Keratinocyte (primary cell): ENCODE results near the gene PRDX1. TPM values are rescaled to one million over a fixed set of nuclear protein-coding genes. Genes with fewer than 3 reads are reported as not detected.

Source experiments
- DNase-seq: peaks from one replicate; pipeline ENCODE4 v3.0.0-alpha.2; 2011; ENCODE audit warnings: low read depth, missing footprints, low spot score
- FAIRE-seq: peaks from 2 replicates; lab custom pipeline; 2011; peaks lifted over from hg19 to GRCh38; lab: Jason Lieb, UNC
- H2AFZ ChIP-seq: 2 replicates; pipeline ENCODE4 v1.6.0; 2012; ENCODE audit warnings: low read length, control low read depth, inconsistent platforms; ENCODE audit not compliant: control insufficient read depth
- H3K27ac ChIP-seq: 2 replicates; pipeline ENCODE4 v1.5.1; 2011; ENCODE audit warnings: low read length; ENCODE audit not compliant: control insufficient read depth, insufficient read depth
- H3K27me3 ChIP-seq: 3 replicates; pipeline ENCODE4 v1.6.0; 2011; ENCODE audit warnings: low read length; ENCODE audit not compliant: control insufficient read depth, insufficient read depth; ENCODE audit errors: extremely low read depth
- H3K36me3 ChIP-seq, 2 experiments: 2 replicates in 1 of 2; 3 replicates in 1 of 2; pipeline ENCODE4 v1.5.1; 2011; ENCODE audit warnings: low read length in 2 of 2, mild to moderate bottlenecking in 1 of 2; ENCODE audit not compliant: control insufficient read depth in 2 of 2, insufficient read depth in 2 of 2; ENCODE audit errors: extremely low read depth in 1 of 2
- H3K4me1 ChIP-seq: 3 replicates; pipeline ENCODE4 v1.5.1; 2011; ENCODE audit warnings: low read length; ENCODE audit not compliant: control insufficient read depth, insufficient read depth; ENCODE audit errors: extremely low read depth
- H3K4me2 ChIP-seq: 3 replicates; pipeline ENCODE4 v1.6.0; 2011; ENCODE audit warnings: low read depth, low read length; ENCODE audit not compliant: control insufficient read depth, insufficient read depth; ENCODE audit errors: extremely low read depth
- H3K4me3 ChIP-seq, 3 experiments: fragments of 200-600 bp in 1 of 3; sonication (generic) in 1 of 3; 2 replicates in 2 of 3; 3 replicates in 1 of 3; pipeline ENCODE4 v1.5.1; 2011 to 2016; ENCODE audit warnings: low read length in 3 of 3, mild to moderate bottlenecking in 3 of 3, control low read depth in 2 of 3, inconsistent platforms in 1 of 3, low read depth in 1 of 3, mixed read lengths in 1 of 3, mixed run types in 1 of 3, moderate library complexity in 1 of 3; ENCODE audit not compliant: control insufficient read depth in 2 of 3, insufficient read depth in 2 of 3; ENCODE audit errors: extremely low read depth in 1 of 3
- H3K79me2 ChIP-seq: 2 replicates; pipeline ENCODE4 v1.6.0; 2012; ENCODE audit warnings: low read length; ENCODE audit not compliant: control insufficient read depth, insufficient read depth
- H3K9ac ChIP-seq: 3 replicates; pipeline ENCODE4 v1.6.0; 2011; ENCODE audit warnings: low read length; ENCODE audit not compliant: control insufficient read depth, insufficient read depth; ENCODE audit errors: extremely low read depth
- H3K9me1 ChIP-seq: 3 replicates; pipeline ENCODE4 v1.6.0; 2011; ENCODE audit warnings: low read length; ENCODE audit not compliant: control insufficient read depth, insufficient read depth; ENCODE audit errors: extremely low read depth
- H3K9me3 ChIP-seq: 2 replicates; pipeline ENCODE4 v1.5.1; 2012; ENCODE audit warnings: low read depth, low read length; ENCODE audit not compliant: control insufficient read depth
- H4K20me1 ChIP-seq: 3 replicates; pipeline ENCODE4 v1.6.0; 2011; ENCODE audit warnings: low read length; ENCODE audit not compliant: control insufficient read depth, insufficient read depth; ENCODE audit errors: extremely low read depth
- CTCF ChIP-seq, 3 experiments: IDR thresholded peaks in 1 of 3; conservative IDR thresholded peaks in 1 of 3; optimal IDR thresholded peaks in 1 of 3; 2 replicates in 2 of 3; 3 replicates in 1 of 3; pipeline versions ENCODE3 to v1.5.1; 2011; ENCODE audit warnings: low read length in 3 of 3, mild to moderate bottlenecking in 3 of 3, moderate library complexity in 2 of 3, control low read depth in 1 of 3, inconsistent platforms in 1 of 3; ENCODE audit not compliant: insufficient read depth in 2 of 3; ENCODE audit errors: extremely low read depth in 1 of 3
- EZH2 ChIP-seq: IDR thresholded peaks from one replicate; pipeline ENCODE4 v1.6.1; 2012; ENCODE audit warnings: inconsistent platforms, mild to moderate bottlenecking, low read length, moderate library complexity
- dilution Hi-C: fragments of 300-500 bp; cut with MboI; formaldehyde crosslinking; loops from one replicate; pipeline ENCODE4 v1.7.0; 2020; ENCODE audit warnings: low sequenced_read_pairs; ENCODE audit not compliant: extremely low pct_ligation_motif_present
- polyA plus RNA-seq, 5 experiments: library from polyadenylated mRNA; depleted of rRNA in 3 of 5; stranded (reverse) in 3 of 5; stranded (forward) in 1 of 5; unstranded in 1 of 5; fragments of >200 nt; gene quantifications; 1 replicate in 1 of 5; 2 replicates in 3 of 5; 3 replicates in 1 of 5; pipeline versions ENCODE4 v1.2.1 to v1.2.3, GENCODE V29; 2011 to 2012; ENCODE audit warnings: missing spikeins in 2 of 5, low read depth in 1 of 5, low replicate concordance in 1 of 5

The PRDX1 gene
- polyA plus RNA-seq, 1 donor (not counting 4 experiments of a cell fraction or from before 2014, with no cell fraction given): 1,251 TPM

- Histone ChIP-seq H3K27ac (no peak overlapping the region), H3K9me3 (no peaks in the 10 kb centered on the region), H3K27me3 (no peaks in the 10 kb centered on the region), H2AFZ (no peak overlapping the region), H3K4me1 (peaks cover 13% of the 10 kb centered on the region), H3K4me2 (no peak overlapping the region), H3K79me2 (peaks cover 2% of the 10 kb centered on the region), H3K9ac (no peak overlapping the region), H3K36me3 (peaks cover 2 to 4% of the 10 kb centered on the region in 2 experiments), H4K20me1 (no peaks in the 10 kb centered on the region), H3K4me3 (no peak overlapping the region), H3K9me1 (no peaks in the 10 kb centered on the region)
- no peak for TF ChIP-seq CTCF (optimal IDR thresholded peaks at IDR 0.05 in 1 of 3, IDR thresholded peaks at IDR 0.05 in 1 of 3, conservative IDR thresholded peaks at IDR 0.05 in 1 of 3; ENCODE audit: extremely low read depth in 1 of 3, insufficient read depth in 2 of 3, low read length in 3 of 3)
- TF ChIP-seq EZH2: no peak
- DNase-seq (no peak), FAIRE-seq (no peak)
- dilution Hi-C loops: no loop called here
Observed at GRCh38 chr1:45503462-45504360, 18.0 kb downstream of the PRDX1 start.

- Histone ChIP-seq H3K27ac (no peak overlapping the region), H3K79me2 (peaks cover 2% of the 10 kb centered on the region), H3K4me2 (no peak overlapping the region), H2AFZ (no peak overlapping the region), H3K9me3 (no peaks in the 10 kb centered on the region), H3K27me3 (no peaks in the 10 kb centered on the region), H3K9me1 (no peaks in the 10 kb centered on the region), H3K36me3 (no peaks in the 10 kb centered on the region), H3K4me3 (no peak overlapping the region), H3K4me1 (peaks cover 16% of the 10 kb centered on the region), H3K9ac (no peak overlapping the region), H4K20me1 (no peaks in the 10 kb centered on the region)
- dilution Hi-C loops: no loop called here
- FAIRE-seq (no peak), DNase-seq (no peak)
- TF ChIP-seq EZH2 (no peak), CTCF (optimal IDR thresholded peaks at IDR 0.05 in 1 of 3, IDR thresholded peaks at IDR 0.05 in 1 of 3, conservative IDR thresholded peaks at IDR 0.05 in 1 of 3; ENCODE audit: extremely low read depth in 1 of 3, insufficient read depth in 2 of 3, low read length in 3 of 3) (no peak)
Observed at GRCh38 chr1:45501505-45501859, 20.2 kb downstream of the PRDX1 start.
